ENCODE data around the gene KCNQ5.

Gene KCNQ5

GRCh38 chr6:72674842-72675241, 53.0 kb downstream of the KCNQ5 start:
- in situ Hi-C loops (cut with MboI; ENCODE audit: low sequenced_read_pairs) = no loop called here

GRCh38 chr6:72675396-72675795, 53.5 kb downstream of the KCNQ5 start:
- in situ Hi-C loops (cut with MboI; ENCODE audit: low sequenced_read_pairs) = no loop called here

GRCh38 chr6:72676995-72677394, 55.1 kb downstream of the KCNQ5 start:
- in situ Hi-C loops (cut with MboI; ENCODE audit: low sequenced_read_pairs) = no loop called here

- in situ Hi-C loops (cut with MboI; ENCODE audit: low sequenced_read_pairs) = no loop called here
Observed at GRCh38 chr6:72677740-72678139, 55.9 kb downstream of the KCNQ5 start.

- in situ Hi-C loops (cut with MboI; ENCODE audit: low sequenced_read_pairs) = no loop called here
Observed at GRCh38 chr6:72683797-72684196, 61.9 kb downstream of the KCNQ5 start.

DNA sequence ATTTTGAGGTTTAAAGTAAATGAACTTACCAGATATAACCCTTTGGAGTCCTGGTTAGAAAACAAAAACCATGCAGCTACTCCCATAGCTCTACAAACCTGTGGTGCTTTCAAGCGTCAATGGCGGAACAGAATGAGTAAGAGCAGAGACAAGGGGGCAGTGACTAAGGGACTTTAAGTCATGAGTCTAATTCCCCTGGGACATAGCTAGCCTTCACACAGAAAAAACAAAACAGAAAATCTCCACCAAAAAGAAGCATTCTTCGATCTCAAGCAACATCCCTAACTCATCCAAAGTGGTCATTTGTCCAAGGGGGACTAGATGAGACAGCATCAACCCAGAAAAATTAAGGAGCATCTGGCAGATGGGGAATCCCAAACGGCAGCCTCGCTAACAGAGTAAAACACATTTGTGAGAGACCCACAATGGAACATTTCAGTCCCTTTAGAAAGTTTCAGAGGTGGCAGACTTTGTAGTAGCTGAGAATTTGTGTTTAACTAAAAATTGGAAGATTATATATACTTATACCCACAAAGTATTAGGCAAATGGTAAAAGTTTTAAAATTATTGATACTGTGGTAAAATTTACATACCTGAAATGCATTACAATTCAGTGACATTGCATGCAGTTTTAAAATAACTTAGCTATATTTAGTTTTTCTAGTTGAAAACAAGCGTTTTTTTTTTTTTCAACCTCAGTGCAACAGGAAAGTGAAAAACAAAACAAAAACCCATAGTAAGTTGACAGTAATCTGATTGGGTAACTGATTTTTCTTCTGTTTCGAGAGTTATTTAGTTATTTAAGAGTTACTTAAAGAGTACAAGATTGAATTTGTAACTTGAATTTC, 67.5 kb downstream of the KCNQ5 start:
- in situ Hi-C loops (cut with MboI; ENCODE audit: low sequenced_read_pairs) = no loop called here

- in situ Hi-C loops (cut with MboI; ENCODE audit: low sequenced_read_pairs) = no loop called here
Observed at GRCh38 chr6:72691249-72691648, 69.4 kb downstream of the KCNQ5 start.

DNA sequence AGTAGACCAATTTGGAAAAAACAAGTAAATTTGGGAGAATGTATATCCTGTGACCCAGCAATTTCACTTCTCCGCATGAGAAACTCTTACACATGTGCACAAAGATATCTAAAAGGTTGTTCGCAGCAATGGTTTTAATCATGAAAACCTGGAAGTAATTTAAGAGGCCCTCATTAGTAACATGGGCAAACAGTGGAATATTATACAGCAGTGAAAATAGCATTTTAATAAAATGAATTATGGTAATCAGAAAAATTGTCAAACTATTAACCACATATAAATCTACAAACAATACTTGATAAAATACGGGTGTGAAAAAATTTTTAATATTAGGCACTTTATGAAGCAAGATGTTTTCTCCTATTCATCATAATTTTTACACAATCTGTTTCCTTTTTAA, 74.2 kb downstream of the KCNQ5 start:
- in situ Hi-C loops (cut with MboI; ENCODE audit: low sequenced_read_pairs) = no loop called here

DNA sequence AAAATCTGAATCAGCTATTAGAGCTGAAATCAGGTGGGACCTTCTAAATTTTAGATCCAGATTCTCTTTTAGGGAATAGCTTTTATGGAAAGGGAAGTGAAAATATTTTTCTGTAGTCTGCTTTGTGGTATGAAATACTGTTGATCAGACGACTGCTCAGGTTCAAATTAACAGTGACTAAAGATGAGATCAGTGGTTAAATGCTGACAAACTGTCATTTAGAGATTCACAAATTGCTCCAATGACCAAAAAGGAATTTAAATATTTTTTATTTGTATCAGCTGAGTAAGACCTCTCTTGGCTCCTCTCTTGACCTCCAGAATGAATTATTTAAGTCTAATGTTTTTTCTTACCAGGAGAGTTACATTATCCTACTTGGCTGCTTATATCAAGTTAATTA, 77.3 kb downstream of the KCNQ5 start:
- in situ Hi-C loops (cut with MboI; ENCODE audit: low sequenced_read_pairs) = no loop called here

GRCh38 chr6:72702421-72702820, 80.6 kb downstream of the KCNQ5 start:
- in situ Hi-C loops (cut with MboI; ENCODE audit: low sequenced_read_pairs) = no loop called here

DNA sequence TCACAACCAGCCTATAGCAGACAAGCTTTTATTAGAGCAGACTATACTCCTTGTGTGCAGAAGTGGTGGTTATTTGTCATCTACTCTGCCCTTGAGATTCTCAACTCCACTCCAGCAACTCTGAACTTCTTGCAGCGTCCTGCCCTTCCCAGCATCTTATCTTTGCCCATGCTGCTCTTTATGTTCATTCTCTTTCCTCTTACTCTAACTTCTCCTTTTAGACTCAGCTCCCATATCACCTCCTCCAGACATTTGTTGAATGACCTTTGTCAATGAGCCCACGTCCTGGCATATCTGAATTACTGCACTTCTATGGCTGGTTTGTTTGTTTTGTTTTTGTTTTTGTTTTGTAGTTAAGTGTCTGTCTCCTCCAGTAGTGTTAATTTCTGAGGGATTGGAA, 81.2 kb downstream of the KCNQ5 start:
- in situ Hi-C loops (cut with MboI; ENCODE audit: low sequenced_read_pairs) = no loop called here

DNA sequence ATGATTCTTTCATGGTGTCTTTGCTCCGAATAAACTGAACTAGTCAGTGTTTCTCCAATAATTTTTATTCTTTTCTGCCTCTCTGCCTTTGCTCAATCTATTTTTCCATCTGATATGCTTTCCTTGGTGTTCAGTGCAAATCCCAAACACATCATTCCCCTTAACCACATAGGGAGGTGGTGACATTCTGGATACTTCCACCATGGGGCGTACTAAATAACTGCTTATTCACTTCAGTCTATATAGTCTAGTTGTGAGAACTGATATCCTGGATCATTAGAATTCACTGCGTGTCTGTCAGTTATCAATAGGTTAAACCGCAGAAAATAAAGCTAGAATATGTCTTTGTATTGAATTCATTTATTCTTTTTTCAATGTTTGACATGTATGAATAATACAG, 83.1 kb downstream of the KCNQ5 start:
- in situ Hi-C loops (cut with MboI; ENCODE audit: low sequenced_read_pairs) = no loop called here

DNA sequence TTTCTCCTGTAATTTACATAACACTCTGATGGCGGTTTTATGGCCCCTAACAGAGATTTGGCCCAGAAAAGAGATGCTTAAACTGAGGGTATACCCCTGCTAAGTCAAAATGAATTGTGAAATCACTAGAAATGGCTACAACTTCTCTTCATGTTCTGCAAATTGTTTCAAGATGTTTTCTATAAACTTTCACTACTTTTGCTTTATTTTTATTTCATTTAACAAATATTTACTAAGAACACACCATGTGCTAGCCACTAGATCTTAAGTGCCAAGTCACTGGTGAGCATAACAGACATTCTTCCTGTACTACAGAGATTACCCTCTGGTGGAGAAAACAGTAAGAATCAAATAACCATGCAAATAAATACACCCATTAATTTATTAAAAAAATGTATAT, 87.6 kb downstream of the KCNQ5 start:
- in situ Hi-C loops (cut with MboI; ENCODE audit: low sequenced_read_pairs) = no loop called here

- in situ Hi-C loops (cut with MboI; ENCODE audit: low sequenced_read_pairs) = no loop called here
Observed at GRCh38 chr6:72711731-72712130, 89.9 kb downstream of the KCNQ5 start.

DNA sequence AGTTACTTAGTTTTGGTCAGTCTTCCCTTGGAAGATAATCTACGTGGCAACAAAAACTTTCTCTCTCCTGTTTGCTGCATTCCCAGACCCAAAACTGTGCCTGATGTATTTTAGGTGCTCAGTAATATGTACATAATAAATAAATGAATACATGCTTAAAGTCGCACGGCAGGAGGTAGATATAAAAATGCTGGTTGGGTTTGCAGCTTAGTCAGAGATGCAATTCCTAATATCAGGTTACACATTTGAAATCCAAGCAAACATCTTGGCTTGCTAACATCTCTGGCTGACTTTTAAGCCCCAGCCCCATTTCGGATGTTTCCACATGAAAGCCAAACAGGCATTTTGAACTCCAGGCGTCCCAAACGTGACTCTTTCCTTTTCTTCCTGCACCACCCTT, 91.0 kb downstream of the KCNQ5 start:
- in situ Hi-C loops (cut with MboI; ENCODE audit: low sequenced_read_pairs) = no loop called here

- in situ Hi-C loops (cut with MboI; ENCODE audit: low sequenced_read_pairs) = no loop called here
Observed at GRCh38 chr6:72715119-72715518, 93.3 kb downstream of the KCNQ5 start.

GRCh38 chr6:72716916-72717315, 95.1 kb downstream of the KCNQ5 start:
- in situ Hi-C loops (cut with MboI; ENCODE audit: low sequenced_read_pairs) = no loop called here

DNA sequence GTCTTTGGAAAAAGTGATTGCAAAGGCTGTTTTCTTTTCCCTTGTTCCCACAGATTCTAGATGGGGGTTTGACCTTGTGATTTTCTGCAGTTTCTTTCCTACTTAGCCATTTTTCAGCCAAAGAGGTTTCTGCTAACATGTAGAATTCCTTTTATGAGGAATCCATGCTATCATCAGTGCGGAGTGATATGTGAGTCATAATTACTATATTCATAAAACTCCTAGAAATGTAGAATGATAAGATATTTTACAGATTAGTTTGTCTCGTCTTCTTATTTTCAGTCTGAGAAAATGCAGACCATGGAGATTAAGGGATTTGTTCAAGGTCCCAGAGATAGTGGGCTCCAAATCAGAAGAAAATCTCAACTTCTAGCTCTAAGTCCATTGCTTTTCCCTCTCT, 98.6 kb downstream of the KCNQ5 start:
- in situ Hi-C loops (cut with MboI; ENCODE audit: low sequenced_read_pairs) = no loop called here

DNA sequence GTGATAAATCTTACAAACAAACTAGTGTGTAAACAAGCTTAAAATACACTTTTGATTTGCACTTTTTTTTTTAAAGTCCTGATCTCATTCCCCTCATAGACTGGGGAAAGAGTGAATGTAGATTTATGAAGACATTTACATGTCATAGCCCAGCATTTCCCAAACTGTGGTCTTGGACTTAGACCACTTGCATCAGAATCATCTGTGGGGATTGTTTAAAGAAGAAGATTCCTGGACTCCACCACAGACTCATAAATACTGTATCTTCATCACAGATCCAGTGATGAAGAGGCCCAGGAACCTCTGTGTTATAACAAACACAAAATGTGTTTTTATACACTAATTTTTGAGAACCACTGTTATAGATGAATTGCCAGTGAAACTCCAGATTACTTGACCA, 99.5 kb downstream of the KCNQ5 start:
- in situ Hi-C loops (cut with MboI; ENCODE audit: low sequenced_read_pairs) = no loop called here

GRCh38 chr6:72724545-72724944, 102.7 kb downstream of the KCNQ5 start:
- in situ Hi-C loops (cut with MboI; ENCODE audit: low sequenced_read_pairs) = no loop called here

GRCh38 chr6:72728706-72729343, 107.0 kb downstream of the KCNQ5 start:
- in situ Hi-C loops (cut with MboI; ENCODE audit: low sequenced_read_pairs) = no loop called here

GRCh38 chr6:72733045-72733444, 111.2 kb downstream of the KCNQ5 start:
- in situ Hi-C loops (cut with MboI; ENCODE audit: low sequenced_read_pairs) = no loop called here

DNA sequence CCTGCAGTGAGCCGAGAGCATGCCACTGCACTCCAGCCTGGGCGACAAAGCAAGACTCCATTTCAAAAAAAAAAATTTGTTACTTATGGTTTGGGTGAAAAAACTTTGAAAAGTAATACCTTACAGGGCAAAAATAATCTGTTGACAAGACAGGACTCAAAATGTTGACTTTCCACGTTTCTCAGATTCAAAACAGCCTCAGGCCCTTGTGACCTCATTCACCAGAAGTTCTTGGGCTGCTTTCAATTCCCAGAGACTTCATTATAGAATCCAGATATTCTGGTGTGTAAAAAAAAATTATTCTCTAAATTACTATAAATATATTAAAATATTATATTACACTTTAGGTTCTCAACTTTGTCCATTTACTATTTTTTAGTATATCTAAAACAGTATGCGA, 116.2 kb downstream of the KCNQ5 start:
- in situ Hi-C loops (cut with MboI; ENCODE audit: low sequenced_read_pairs) = no loop called here
